HG02938 (cell line): ENCODE measurements around the gene ZFC3H1.

Source experiments
- ATAC-seq: cut with Tn5 transposase; IDR thresholded peaks from one replicate; pipeline ENCODE4 v1.9.1; 2021; ENCODE audit warnings: mild to moderate bottlenecking, moderate library complexity; ENCODE audit not compliant: unreplicated experiment

The ZFC3H1 gene

DNA sequence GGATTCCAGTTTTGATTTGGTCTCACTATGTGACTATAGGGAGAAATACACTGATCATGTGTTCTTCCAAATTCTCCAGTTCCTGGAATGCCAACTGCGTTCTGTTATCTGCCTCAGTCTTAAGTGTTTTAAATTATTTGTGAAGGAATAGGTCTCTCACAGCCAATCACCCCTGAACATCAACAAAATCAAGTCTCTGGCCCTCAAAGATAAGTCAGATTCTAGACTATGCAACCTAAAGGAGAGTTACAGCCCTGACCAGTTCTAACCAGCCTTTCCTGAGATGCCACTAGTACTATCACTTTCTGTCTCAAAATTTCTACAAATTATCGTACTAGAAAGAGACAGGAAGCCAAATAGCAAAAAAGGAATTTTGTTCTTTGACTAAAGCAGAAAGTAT is 22.3 kb downstream of the ZFC3H1 start:
- no peak for ATAC-seq

DNA sequence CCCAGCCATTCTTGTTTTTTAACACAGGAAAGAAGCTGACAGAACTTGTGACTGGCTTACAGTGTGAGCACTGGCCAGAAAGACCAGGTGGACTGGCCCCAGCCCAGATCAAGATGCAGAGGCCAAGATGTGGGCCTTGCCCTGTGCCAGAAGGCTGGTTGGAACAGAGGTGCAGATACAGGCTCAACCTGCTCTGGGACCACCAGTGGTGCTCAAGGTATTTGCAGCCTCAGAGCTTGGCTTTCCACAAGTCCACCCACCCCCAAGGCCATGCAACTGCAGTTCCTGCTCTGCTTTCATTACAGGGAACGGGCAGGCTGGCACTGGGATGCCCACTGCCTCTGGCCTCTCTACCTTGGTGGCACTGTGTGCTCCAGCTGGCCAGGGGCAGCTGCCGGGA is 23.3 kb downstream of the ZFC3H1 start:
- ATAC-seq = no peak

DNA sequence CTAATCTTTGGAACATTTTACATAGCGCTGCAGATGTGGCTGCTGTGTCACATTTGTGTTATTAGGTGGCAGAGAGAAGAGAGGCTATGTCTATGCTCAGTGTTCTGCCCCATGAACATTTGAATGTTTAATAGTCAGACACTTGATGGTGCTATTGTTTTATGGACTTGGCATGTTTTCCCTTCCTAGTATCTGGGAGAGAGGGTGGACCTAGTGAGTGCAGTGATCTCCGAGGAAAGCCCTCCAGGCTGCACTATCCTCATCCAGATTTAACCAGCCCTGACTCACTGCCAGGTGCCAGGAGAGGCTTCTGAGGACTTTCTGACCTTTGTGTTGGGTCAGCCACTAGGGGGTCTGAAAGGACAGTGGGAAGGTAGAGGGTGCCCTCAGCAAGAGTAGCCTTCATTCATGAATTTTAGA is 24.3 kb downstream of the ZFC3H1 start:
- ATAC-seq = no peak

DNA sequence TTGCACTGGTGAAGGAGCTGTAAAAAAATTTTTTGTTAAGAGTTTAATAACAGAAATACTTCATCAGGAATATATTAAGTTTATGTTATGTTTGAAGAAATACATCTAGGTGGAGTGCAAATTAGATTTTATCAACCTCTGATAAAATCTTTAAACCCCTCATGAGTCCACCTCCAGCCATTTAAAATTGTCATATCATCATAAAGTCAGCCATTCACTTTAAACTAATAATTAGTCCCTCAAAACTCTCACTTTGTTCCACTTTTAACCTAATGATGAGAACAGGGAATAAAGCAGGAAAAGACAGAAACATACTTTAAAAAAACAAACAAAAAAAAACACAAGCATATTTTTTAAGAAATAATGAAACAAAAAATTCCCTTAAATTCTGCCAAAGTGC is 25.1 kb downstream of the ZFC3H1 start:
- ATAC-seq = no peak

DNA sequence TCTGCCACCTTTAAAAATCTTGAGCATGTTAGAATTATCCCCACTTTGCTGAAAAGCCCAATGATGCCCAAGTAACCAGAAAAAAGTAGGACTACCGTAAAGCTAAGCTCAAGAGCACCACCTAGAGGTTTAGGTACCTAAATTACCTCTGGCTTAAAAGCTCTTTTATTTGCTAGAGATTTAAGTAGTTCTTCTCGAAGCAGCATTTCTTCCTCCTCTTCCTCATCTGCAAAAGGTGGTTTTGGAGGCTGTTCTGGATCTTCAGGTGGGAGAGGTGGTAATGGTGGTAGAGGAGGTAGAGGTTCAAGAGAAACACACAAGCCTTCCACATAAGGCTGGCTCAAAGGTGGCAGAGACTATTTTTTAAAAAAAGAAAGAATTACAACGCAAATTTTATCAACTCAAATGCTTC is 26.9 kb downstream of the ZFC3H1 start:
- ATAC-seq = no peak

GRCh38 chr12:71627438-71628002 is 36.1 kb downstream of the ZFC3H1 start:
- ATAC-seq = no peak

DNA sequence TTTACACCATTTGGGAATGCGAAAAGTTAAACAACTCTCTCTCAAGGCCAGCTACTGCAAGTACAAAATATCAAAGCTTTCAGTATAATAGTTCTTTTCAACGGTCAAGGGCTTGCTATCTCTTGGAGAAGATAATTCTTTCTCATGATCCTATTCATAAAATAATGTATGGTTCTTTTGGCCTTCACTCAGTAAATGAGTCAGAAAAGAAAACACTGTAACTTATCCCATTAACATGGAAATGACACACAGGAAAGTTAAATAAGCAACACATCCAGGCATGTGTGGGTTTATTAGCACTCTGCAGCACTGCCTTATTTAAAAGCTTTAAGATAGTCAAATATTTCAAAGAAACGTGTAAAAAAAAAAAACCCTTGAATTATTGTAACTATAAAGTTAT is 36.9 kb downstream of the ZFC3H1 start:
- no peak for ATAC-seq

DNA sequence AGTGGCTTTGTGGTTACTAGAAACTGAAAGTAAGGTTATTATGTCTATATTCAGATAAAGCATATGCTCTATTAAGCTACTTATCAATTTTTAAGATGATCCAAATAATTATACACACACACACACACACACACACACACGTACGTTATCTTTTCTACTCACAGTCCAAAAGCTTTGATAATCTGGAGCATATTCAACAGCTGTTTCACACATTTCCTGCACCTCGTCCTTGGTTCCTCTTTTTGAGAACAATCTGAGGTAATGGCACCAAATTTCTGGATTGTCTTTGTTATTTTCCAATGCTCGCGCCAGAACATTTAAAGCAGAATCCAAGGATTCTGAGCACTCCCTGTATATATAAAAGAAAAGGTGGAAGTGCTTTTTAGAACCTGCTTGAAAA is 37.5 kb downstream of the ZFC3H1 start:
- ATAC-seq = no peak

GRCh38 chr12:71625476-71625875 is 38.2 kb downstream of the ZFC3H1 start:
- ATAC-seq = no peak

DNA sequence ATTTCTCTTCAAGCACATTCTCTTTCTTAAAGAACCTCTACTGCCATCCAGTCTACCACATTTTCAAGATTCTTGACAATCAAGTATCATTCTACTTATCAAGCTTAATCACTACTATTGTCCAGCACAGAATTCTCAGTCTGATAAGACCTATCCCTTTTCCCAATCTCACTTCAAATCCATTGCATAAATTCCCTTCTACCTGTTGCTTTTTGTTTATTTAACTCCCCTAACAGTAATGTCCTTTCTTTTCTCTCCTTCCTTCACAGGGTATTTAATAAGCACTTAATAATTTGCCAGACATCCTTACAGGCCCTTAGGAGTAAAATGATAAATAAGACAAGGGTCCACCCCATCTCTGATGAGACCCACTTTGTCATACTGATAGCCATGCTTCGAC is 41.7 kb downstream of the ZFC3H1 start:
- ATAC-seq = no peak

- ATAC-seq = no peak
Measured at GRCh38 chr12:71610031-71610795, 53.4 kb downstream of the ZFC3H1 start.

- ATAC-seq = no peak
Measured at GRCh38 chr12:71607494-71608330, 55.9 kb downstream of the ZFC3H1 start.

DNA sequence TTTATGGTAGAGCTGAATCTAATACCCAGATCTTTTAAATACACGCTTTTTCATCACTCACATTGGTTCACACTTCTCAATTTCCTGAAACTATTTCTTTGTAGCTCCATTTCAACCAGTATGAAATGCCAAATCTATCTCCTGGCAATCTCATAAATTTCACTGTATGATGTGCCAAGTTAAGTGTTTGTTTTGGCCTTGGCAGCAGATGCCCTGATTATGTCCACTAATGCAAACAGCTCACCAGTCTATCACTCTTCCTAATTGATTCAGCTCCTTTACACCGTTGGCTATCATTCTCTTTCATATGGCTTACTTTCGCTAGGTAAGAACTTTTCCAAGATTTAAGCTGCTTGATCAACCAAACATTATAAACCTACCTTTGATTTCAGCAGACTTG is 58.6 kb downstream of the ZFC3H1 start:
- ATAC-seq = no peak

DNA sequence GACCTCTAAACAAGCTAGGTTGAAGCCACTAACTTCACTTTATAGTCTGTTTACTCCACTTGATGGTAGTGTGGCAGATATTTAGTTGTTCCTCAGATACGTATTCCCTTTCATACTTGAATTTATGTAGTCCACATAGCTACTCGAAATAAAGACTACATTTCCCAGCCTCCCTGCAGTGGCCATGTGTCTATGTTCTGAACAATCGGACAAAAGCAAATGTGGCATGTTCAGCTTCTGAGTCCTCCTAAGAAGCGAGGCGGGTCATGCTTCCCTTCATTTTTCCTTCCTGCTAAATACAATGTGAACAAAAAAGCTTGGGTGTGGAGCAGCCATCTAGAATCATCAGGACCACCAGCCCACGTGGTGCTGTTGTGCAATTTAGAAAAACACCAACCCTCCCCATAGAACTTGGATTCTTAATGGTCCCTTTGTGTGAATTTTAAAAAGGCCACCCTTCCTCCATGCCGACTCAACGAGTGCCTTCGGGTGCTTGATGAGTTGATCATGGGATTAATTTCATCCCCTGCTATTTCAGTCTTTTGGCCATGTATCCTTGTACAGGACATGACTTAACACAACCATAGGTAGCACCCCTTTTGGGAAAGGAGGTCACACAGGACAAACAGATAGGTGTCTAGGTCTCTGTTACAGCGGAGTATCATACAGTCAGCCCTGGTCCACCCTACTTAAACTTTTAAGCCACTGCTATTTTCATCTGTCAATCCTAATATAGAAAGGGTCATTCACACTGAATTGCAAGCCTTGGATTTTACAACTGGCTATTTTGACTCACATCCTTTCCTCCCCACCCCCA is 60.7 kb downstream of the ZFC3H1 start:
- no peak for ATAC-seq

- ATAC-seq = no peak
Measured at GRCh38 chr12:71601546-71601945, 62.1 kb downstream of the ZFC3H1 start.

DNA sequence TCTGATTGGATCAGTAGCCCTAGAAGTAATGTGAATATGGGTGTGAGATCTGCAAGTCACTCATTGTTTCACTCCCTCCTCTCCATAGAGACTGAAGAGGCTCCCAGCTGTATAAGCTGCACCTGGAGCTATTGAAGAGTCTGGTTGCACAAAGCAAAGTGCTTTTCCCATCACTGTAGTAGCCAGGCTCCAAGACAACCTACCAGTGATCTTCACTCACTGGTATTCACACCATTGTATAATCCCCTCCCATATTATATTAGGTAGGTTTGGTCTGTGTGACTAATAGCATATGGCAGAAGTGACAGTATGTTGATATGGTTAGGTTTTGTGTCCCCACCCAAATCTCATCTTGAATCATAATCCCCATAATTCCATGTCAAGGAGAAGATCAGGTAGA is 64.4 kb downstream of the ZFC3H1 start:
- ATAC-seq = no peak

DNA sequence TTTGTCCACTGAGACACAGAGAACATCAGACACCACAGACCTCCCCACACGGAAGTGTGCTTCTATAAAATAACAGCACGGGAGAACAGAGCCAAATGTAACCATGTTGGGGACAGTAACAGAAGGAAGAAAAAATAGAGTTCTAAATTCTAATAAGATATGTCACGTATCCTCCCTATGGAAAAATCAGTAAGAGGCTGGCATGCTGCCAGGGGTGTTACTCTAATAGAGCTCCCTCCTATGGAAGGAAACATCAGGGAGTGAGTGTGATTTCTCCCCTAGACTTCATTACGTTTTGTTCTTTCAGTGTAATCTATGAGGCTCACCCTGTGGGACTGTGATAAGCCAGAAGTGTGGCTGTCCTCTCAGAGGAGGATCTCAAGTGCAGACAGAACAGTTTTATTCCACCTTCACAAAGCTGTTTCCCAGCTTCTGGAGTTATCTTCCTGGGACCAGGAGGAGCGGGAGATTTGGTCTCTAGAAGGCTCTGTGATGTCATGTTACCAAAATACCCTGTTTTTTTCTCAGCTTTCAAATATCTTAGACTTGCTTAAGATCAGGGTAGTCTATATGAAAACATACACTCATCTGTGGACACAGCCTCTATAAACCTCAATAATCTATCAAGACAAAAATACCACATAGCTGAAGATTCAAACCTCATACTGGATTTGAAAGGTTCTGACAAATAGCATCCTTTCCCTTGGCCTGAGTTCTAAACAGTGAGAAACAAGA is 69.3 kb downstream of the ZFC3H1 start:
- ATAC-seq = no peak

- no peak for ATAC-seq
Measured at GRCh38 chr12:71592841-71593240, 70.8 kb downstream of the ZFC3H1 start.

DNA sequence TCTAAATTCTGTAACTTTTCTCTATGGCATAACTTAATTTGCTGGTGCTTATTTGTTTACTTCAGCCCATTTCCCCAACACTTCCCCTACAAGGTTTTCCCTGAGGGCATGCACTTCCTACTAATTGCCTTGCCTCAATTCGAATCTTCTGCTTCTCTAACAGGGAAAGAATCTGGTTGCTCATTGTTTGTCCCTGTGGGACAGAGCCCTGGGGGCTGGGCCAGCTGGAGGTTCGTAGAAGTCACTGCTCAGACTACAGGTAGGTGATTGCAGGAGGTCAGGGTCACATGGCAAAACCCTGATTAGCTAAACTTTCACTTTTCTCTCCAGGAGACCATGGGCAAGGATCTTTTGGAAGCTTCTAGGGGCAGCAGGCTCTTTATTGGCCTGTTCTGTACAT is 72.0 kb downstream of the ZFC3H1 start:
- ATAC-seq = no peak

DNA sequence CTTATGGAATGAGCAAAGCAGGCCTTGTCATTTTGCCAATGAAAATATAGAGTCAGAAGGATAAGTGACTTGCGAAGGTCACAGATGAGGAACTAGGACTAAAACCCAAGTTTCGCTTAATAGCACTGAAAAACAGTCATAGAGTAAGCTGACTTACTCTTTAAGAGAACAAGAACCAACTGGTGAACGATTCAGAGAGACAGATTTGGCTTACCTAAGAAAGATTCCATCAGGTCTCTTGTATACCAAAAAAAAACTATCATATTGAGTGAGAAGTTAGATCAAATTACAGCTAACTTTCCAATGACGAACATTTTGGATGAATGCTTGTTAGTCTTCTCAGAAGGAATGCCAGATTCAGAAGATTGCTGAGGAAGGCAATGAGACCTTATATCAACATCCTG is 74.2 kb downstream of the ZFC3H1 start:
- no peak for ATAC-seq
